Measurements from ENCODE around the gene CYP46A1.

Gene CYP46A1

DNA sequence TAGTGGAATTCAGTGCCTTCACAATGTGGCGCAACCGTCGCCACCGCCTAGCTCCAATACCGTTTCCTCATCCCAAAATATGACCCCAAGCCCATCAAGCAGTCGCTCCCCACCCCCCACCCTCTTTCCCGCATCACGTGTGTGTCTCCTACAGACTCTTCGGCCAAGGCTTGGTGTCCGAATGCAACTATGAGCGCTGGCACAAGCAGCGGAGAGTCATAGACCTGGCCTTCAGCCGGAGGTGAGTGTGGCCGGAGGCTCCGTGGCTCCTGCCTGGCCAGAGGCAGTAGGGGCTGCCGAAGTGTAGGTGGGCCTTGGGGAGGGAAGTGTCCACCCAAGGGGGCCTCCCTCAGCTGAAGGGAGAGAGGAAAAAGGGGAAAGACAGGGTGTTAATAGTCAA is 15.8 kb downstream of the CYP46A1 start:
- Histone ChIP-seq H3K9ac (ENCODE audit: low read length) (no peak overlapping the region), H3K4me1 (ENCODE audit: control insufficient read depth, insufficient read depth, low read length) (no peaks in the 10 kb centered on the region), H3K27me3 (ENCODE audit: control insufficient read depth, insufficient read depth, low read length) (no peaks in the 10 kb centered on the region), H3K36me3 (ENCODE audit: control insufficient read depth, insufficient read depth, low read length) (no peaks in the 10 kb centered on the region), H3K4me3 (ENCODE audit: low read length) (no peak overlapping the region), H3K27ac (ENCODE audit: low read depth, low read length) (no peak overlapping the region)

DNA sequence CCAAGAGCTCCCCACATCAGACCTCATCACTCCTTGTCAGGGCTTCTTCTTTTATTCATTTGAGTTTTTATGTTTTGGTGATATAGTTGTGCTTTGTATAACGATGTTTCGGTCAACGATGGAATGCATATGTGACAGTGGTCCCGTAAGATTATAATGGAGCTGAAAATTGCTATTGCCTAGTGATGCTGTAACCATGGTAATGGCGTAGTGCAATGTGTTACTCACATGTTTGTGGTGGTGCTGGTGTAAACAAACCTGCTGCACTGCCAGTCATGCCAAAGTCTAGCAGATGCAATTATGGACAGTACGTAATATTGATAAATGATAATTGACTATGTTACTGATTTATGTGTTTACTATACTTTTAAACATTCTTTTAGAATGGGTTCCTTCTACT is 16.3 kb downstream of the CYP46A1 start:
- no peaks in the 10 kb centered on the region for H3K36me3 ChIP-seq (ENCODE audit: control insufficient read depth, insufficient read depth, low read length)
- H3K9ac ChIP-seq (ENCODE audit: low read length), result no peak overlapping the region
- no peak overlapping the region for H3K4me3 ChIP-seq (ENCODE audit: low read length)
- no peak overlapping the region for H3K27ac ChIP-seq (ENCODE audit: low read depth, low read length)
- H3K4me1 ChIP-seq (ENCODE audit: control insufficient read depth, insufficient read depth, low read length), result no peaks in the 10 kb centered on the region
- no peaks in the 10 kb centered on the region for H3K27me3 ChIP-seq (ENCODE audit: control insufficient read depth, insufficient read depth, low read length)

DNA sequence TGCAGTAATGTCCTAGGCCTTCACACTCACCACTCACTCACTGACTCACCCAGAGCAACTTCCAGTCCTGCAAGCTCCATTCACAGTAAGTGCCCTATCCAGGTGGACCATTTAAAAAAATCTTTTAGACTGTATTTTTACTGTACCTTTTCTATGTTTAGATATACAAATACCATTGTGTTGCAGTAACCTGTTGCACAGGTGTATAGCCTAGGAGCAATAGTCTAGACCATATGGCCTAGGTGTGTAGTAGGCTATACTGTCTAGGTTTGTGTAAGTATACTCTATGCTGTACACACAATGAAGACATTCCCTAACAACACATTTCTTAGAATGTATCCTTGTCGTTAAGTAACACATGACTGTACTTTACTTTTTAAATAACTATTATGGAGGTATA is 17.2 kb downstream of the CYP46A1 start:
- Histone ChIP-seq H3K36me3 (ENCODE audit: control insufficient read depth, insufficient read depth, low read length) (no peaks in the 10 kb centered on the region), H3K4me1 (ENCODE audit: control insufficient read depth, insufficient read depth, low read length) (no peaks in the 10 kb centered on the region), H3K27ac (ENCODE audit: low read depth, low read length) (no peak overlapping the region), H3K27me3 (ENCODE audit: control insufficient read depth, insufficient read depth, low read length) (no peaks in the 10 kb centered on the region), H3K9ac (ENCODE audit: low read length) (no peak overlapping the region), H3K4me3 (ENCODE audit: low read length) (no peak overlapping the region)

DNA sequence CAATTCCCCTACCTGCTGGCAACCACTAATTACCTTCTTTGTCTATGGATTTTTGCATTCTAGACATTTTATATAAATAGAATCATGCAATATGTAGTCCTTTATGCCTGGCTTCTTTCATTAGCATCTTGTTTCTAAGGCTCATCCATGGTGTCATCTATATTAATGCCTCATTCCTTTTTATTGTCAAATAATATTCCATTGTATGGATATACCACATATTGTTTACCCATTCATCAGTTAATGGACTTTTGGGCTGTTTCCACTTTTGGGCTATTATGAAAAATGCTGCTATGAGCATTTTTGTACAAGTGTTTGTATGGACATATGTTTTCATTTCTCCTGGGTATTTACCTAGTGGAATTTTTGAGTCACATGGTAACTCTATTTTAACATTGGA is 18.0 kb downstream of the CYP46A1 start:
- Histone ChIP-seq H3K4me1 (ENCODE audit: control insufficient read depth, insufficient read depth, low read length) (no peaks in the 10 kb centered on the region), H3K4me3 (ENCODE audit: low read length) (no peak overlapping the region), H3K27me3 (ENCODE audit: control insufficient read depth, insufficient read depth, low read length) (no peaks in the 10 kb centered on the region), H3K27ac (ENCODE audit: low read depth, low read length) (no peak overlapping the region), H3K36me3 (ENCODE audit: control insufficient read depth, insufficient read depth, low read length) (no peaks in the 10 kb centered on the region), H3K9ac (ENCODE audit: low read length) (no peak overlapping the region)

DNA sequence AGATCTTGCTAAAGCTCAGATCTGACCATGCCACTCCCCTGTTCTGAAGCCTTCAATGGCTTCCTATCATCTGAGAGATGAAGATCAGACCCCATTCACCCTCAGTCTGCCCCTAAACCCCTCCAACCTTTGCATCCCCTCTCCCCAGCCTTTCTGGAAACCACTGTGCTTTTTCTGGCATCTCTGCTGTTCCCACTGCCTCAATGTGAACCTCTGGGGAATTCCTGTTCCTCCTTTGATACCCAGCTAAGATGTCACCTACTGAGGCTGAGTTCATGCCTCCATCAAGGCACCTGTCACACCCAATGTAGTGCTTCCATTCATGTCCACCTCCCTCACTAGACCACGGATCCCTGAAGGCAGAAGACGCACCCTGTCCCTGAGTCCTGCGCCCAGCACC is 19.3 kb downstream of the CYP46A1 start:
- Histone ChIP-seq H3K27me3 (ENCODE audit: control insufficient read depth, insufficient read depth, low read length) (no peaks in the 10 kb centered on the region), H3K4me1 (ENCODE audit: control insufficient read depth, insufficient read depth, low read length) (no peaks in the 10 kb centered on the region)

DNA sequence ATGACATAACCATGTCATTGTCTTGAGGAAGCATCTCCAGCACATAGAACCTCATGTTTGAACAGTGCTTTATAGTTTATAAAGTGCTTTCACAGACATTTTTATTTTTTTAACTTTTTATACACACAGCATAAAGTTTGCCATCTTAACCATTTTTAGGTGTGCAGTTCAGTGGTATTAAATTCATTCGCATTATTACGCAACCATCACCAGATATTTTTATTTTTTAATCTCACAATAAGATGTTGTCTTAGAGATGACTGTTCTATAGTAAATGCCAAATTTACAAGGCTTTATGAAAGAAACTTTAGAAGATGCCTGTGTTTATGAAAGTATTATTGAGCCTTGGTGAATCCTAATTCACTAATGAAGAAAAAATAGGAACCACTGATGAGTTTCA is 19.9 kb downstream of the CYP46A1 start:
- Histone ChIP-seq H3K36me3 (ENCODE audit: control insufficient read depth, insufficient read depth, low read length) (no peaks in the 10 kb centered on the region), H3K4me1 (ENCODE audit: control insufficient read depth, insufficient read depth, low read length) (no peaks in the 10 kb centered on the region), H3K4me3 (ENCODE audit: low read length) (no peak overlapping the region), H3K27ac (ENCODE audit: low read depth, low read length) (no peak overlapping the region), H3K27me3 (ENCODE audit: control insufficient read depth, insufficient read depth, low read length) (no peaks in the 10 kb centered on the region), H3K9ac (ENCODE audit: low read length) (no peak overlapping the region)

More for the DNA sequence above, 19.3 kb downstream of the CYP46A1 start:
- H3K9ac ChIP-seq (ENCODE audit: low read length), result no peak overlapping the region
- no peak overlapping the region for H3K4me3 ChIP-seq (ENCODE audit: low read length)
- no peaks in the 10 kb centered on the region for H3K36me3 ChIP-seq (ENCODE audit: control insufficient read depth, insufficient read depth, low read length)
- H3K27ac ChIP-seq (ENCODE audit: low read depth, low read length), result no peak overlapping the region

DNA sequence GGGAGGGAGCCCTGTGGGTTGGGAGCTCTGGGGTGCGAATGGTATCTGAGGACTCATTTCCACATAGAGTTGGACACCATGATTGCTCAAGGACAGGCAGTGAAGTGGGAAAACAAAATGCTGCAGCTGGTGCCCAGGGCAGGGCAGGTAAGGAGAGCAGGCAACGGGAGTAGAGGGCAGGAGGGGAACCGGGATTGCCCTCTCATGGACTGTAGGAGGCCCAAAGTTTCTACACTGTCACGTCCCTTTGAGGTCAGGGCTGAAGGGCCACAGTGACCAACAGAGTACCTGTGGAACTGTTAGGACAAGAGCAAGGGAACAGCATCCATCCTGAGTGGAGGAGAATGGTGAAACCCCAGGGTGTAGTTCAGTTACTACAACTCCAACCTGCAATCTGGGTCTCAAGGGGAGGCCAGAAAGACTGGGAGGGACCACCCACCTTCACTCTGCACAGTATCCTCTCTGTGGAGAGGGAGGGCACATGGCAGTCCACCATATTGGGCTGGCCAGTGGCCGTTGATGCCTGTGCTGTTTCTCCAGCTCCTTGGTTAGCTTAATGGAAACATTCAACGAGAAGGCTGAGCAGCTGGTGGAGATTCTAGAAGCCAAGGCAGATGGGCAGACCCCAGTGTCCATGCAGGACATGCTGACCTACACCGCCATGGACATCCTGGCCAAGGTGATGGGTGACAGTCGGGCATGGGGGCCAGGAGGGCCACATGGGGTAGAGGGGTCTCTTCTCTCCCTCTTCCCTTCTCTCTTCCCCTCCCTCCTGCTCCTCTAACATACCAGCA is 22.2 kb downstream of the CYP46A1 start:
- Histone ChIP-seq H3K36me3 (ENCODE audit: control insufficient read depth, insufficient read depth, low read length) (no peaks in the 10 kb centered on the region), H3K4me1 (ENCODE audit: control insufficient read depth, insufficient read depth, low read length) (no peaks in the 10 kb centered on the region), H3K27ac (ENCODE audit: low read depth, low read length) (no peak overlapping the region), H3K4me3 (ENCODE audit: low read length) (no peak overlapping the region), H3K27me3 (ENCODE audit: control insufficient read depth, insufficient read depth, low read length) (no peaks in the 10 kb centered on the region), H3K9ac (ENCODE audit: low read length) (no peak overlapping the region)

DNA sequence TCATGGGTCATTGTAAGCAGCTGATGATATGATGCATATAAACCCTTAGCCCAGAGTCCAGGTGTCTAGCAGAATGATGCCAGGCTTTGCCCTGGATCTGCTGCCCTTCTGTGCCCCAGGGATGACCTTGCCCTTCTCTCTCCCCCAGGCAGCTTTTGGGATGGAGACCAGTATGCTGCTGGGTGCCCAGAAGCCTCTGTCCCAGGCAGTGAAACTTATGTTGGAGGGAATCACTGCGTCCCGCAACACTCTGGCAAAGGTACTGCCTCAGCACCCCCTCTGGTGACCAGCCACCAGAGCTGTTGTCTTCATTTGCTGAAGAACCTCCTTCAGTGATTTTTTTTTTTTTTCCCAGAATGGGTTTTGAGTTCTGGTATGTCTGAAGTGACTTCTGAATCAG is 23.3 kb downstream of the CYP46A1 start:
- Histone ChIP-seq H3K27ac (ENCODE audit: low read depth, low read length) (no peak overlapping the region), H3K27me3 (ENCODE audit: control insufficient read depth, insufficient read depth, low read length) (no peaks in the 10 kb centered on the region), H3K9ac (ENCODE audit: low read length) (no peak overlapping the region), H3K4me1 (ENCODE audit: control insufficient read depth, insufficient read depth, low read length) (no peaks in the 10 kb centered on the region), H3K4me3 (ENCODE audit: low read length) (no peak overlapping the region), H3K36me3 (ENCODE audit: control insufficient read depth, insufficient read depth, low read length) (no peaks in the 10 kb centered on the region)

DNA sequence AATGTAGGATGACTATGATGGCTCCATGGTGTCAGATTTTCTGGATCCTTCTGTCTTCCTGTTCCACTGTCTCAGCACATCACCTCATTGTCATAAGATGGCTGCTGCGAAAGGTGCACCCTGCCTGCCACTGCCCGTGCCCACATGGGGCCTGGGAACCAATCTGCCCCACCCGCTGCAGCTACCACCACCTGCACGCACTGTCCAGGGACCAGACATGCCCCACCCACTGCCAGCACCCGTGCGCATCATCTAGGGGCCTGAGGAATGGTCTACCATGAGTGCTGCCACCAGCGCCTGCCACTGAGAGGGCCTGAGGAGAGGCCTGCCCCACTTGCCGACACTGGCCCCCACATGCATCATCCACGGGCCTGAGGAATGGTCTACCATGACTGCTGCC is 23.8 kb downstream of the CYP46A1 start:
- Histone ChIP-seq H3K4me3 (ENCODE audit: low read length) (no peak overlapping the region), H3K36me3 (ENCODE audit: control insufficient read depth, insufficient read depth, low read length) (no peaks in the 10 kb centered on the region), H3K27me3 (ENCODE audit: control insufficient read depth, insufficient read depth, low read length) (no peaks in the 10 kb centered on the region), H3K4me1 (ENCODE audit: control insufficient read depth, insufficient read depth, low read length) (no peaks in the 10 kb centered on the region), H3K9ac (ENCODE audit: low read length) (no peak overlapping the region), H3K27ac (ENCODE audit: low read depth, low read length) (no peak overlapping the region)

DNA sequence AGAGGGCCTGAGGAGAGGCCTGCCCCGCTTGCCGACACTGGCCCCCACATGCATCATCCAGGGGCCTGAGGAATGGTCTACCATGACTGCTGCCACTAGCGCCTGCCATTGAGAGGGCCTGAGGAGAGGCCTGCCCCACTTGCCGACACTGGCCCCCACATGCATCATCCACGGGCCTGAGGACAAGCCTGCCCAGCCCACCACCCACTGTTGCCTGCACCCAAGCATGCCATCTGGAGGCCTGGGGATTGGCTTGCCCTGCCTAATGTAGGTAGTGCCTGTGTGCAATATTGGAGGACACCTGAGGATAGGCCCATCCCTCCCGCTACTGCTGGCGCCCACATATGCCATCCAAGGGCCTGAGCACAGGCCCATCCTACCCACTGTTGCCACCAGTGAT is 24.4 kb downstream of the CYP46A1 start:
- H3K36me3 ChIP-seq (ENCODE audit: control insufficient read depth, insufficient read depth, low read length), result no peaks in the 10 kb centered on the region
- no peak overlapping the region for H3K27ac ChIP-seq (ENCODE audit: low read depth, low read length)
- no peaks in the 10 kb centered on the region for H3K27me3 ChIP-seq (ENCODE audit: control insufficient read depth, insufficient read depth, low read length)
- no peak overlapping the region for H3K4me3 ChIP-seq (ENCODE audit: low read length)
- no peak overlapping the region for H3K9ac ChIP-seq (ENCODE audit: low read length)
- H3K4me1 ChIP-seq (ENCODE audit: control insufficient read depth, insufficient read depth, low read length), result no peaks in the 10 kb centered on the region

DNA sequence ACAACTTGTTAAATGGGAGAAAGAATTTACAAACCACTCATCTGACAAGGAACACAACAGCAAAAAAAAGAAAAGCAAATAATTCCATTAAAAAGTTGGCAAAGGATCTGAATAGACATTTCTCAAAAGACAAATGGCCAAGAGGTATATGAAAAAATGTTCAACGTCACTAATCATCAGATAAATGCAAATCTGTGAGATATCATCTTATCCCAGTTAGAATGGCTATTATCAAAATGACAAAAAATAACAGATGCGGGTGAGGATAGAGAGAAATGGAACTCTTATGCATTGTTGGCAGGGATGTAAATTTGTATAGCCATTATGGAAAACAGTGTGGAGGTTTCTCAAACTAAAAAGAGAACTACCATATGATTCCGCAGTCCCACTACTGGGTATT is 29.9 kb downstream of the CYP46A1 start:
- Histone ChIP-seq H3K27ac (ENCODE audit: low read depth, low read length) (no peak overlapping the region), H3K36me3 (ENCODE audit: control insufficient read depth, insufficient read depth, low read length) (no peaks in the 10 kb centered on the region), H3K4me1 (ENCODE audit: control insufficient read depth, insufficient read depth, low read length) (no peaks in the 10 kb centered on the region), H3K9ac (ENCODE audit: low read length) (no peak overlapping the region), H3K27me3 (ENCODE audit: control insufficient read depth, insufficient read depth, low read length) (no peaks in the 10 kb centered on the region), H3K4me3 (ENCODE audit: low read length) (no peak overlapping the region)

DNA sequence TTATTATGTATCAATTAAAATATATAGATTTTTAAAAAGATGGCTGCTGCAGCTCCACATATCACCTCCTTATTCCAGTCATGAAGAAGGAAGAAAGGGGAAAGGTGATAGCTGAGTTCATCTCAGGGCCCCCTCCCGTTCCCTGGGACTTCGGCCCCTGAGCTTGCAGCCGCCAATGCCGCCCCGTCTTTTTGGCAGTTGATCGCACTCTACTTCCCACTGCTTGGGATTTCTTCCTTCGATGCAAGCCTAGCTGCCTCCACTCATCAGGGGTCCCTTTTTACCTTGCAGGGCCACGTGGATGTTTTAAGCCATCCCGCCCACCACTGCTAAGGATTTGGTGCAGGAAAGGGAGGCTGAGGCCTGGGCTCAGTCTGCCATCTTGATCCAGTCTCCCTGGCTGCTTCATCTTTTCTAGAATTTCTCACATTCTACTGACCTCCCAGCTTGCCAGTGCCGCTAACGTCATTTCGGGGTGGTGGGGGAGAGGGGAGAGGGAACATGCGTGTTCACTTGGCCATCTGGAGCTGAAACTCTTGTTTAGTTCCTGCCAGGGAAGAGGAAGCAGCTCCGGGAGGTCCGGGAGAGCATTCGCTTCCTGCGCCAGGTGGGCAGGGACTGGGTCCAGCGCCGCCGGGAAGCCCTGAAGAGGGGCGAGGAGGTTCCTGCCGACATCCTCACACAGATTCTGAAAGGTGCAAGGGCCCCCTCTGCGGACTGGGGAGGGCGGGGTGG is 31.3 kb downstream of the CYP46A1 start:
- H3K4me1 ChIP-seq (ENCODE audit: control insufficient read depth, insufficient read depth, low read length), result no peaks in the 10 kb centered on the region
- no peaks in the 10 kb centered on the region for H3K27me3 ChIP-seq (ENCODE audit: control insufficient read depth, insufficient read depth, low read length)
- no peak overlapping the region for H3K9ac ChIP-seq (ENCODE audit: low read length)
- no peak overlapping the region for H3K27ac ChIP-seq (ENCODE audit: low read depth, low read length)
- H3K4me3 ChIP-seq (ENCODE audit: low read length), result no peak overlapping the region
- H3K36me3 ChIP-seq (ENCODE audit: control insufficient read depth, insufficient read depth, low read length), result no peaks in the 10 kb centered on the region

All from rectal smooth muscle tissue (tissue), 1 donor.